Measurements from ENCODE around the gene LPP. TPM values are rescaled to one million over a fixed set of nuclear protein-coding genes. Genes with fewer than 3 reads are reported as not detected.

Gene LPP
- total and polyA plus RNA-seq, 2 of the 4 experiments (the other 2 are of a cell fraction): 16.0 to 130 TPM

DNA sequence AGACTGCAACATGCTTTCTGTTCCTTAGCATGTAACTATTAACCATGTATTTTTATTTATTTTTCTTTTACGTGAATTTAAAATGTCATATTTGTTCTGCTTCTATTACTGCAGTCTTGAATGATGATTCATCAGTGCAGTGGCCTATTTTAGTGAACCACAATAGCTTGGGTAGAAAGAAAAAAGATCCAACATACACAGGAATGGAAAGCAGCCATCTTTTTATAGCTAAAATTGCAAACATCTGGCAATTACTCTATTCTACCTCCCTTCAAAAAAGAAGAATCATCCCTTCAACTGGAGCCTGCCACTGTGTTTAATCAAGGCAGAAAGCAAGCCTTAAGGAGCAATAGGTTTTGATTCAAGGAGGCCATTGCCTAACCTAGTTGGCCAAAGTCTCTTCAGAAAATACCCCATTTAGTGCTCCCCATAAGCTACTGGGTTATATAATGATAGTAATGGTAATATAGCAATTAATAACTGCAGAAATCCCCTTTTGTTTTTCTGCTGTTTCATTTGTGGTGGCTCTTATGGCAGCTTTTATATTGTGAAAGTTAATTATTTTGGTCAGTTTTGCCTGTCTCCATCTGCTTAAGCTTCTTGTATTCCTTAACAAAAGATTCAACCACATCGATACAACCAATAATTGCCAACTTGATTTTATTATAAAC is 267.3 kb downstream of the LPP start:
- H3K9ac ChIP-seq (ENCODE audit: low read depth, low read length): no peak overlapping the region
- no TSS peak for BruUV-seq (replicated peaks)
- DNase-seq: peak; percentile 90
- peak overlapping the region; percentile 64; the same call in 1 of the 2 replicates for H3K4me2 ChIP-seq (ENCODE audit: low read depth, low read length)
- no peak overlapping the region for H2AFZ ChIP-seq (replicated peaks; ENCODE audit: low read length, poor library complexity)
- peak; percentile 92 for ATAC-seq (ENCODE audit: low read depth)
- no peak overlapping the region for H3K18ac ChIP-seq (ENCODE audit: low read depth, low read length)
- in situ Hi-C loops (cut with MboI; ENCODE audit: low sequenced_read_pairs) (loop anchor here (25.0 kb wide), 1 partner anchor 684 kb away; the partner anchor contains the start of gene BCL6), intact Hi-C loops (cut with micrococcal nuclease) (no loop called here), dilution Hi-C loops (cut with HindIII; ENCODE audit: low sequenced_read_pairs, unreplicated experiment) (no loop called here)
- no peak overlapping the region for H4K8ac ChIP-seq (ENCODE audit: low read depth in 2 of 2, low read length in 2 of 2)
- no peak overlapping the region for H2BK15ac ChIP-seq (ENCODE audit: low read depth, low read length)
- peaks cover 5% of the 10 kb centered on the region for H3K4me1 ChIP-seq (ENCODE audit: control insufficient read depth, insufficient read depth, low read length)
- H3K14ac ChIP-seq (replicated peaks; ENCODE audit: low read depth, low read length): peak overlapping the region; percentile 67; the same call in 1 of the 2 replicates
- no peak overlapping the region for H3K4me3 ChIP-seq (ENCODE audit: insufficient read depth, low read depth, low read length)
- H3K23ac ChIP-seq (ENCODE audit: low read depth, low read length): no peak overlapping the region
- H2BK5ac ChIP-seq (ENCODE audit: low read depth, low read length, poor library complexity, severe bottlenecking): peak overlapping the region; percentile 55
- H3K56ac ChIP-seq (ENCODE audit: extremely low read depth, insufficient read depth, low read length): no peak overlapping the region
- POLR2A ChIA-PET (ENCODE audit: unreplicated experiment): no interaction called here
- TF ChIP-seq SMC3 (IDR thresholded peaks at IDR 0.05; ENCODE audit: low read depth, low read length): no peak
- no peak for TF ChIP-seq MXI1 (IDR thresholded peaks at IDR 0.05; ENCODE audit: borderline replicate concordance, low read depth, low read length)
- TF ChIP-seq FOS (IDR thresholded peaks at IDR 0.05; ENCODE audit: low read depth, low read length): peak; percentile 46; the same call in 1 of the 2 replicates
- no peak for TF ChIP-seq CHD1 (IDR thresholded peaks at IDR 0.05; ENCODE audit: low read depth, low read length)
- no peak for TF ChIP-seq CEBPB (IDR thresholded peaks at IDR 0.05; ENCODE audit: low read depth, low read length)
- H3K4ac ChIP-seq (ENCODE audit: low read depth, low read length): peak overlapping the region; percentile 46; the same call in 1 of the 2 replicates
- peak overlapping the region; percentile 58; the same call in 1 of the 2 replicates for H3K27ac ChIP-seq (ENCODE audit: insufficient read depth, low read length)
- no peaks in the 10 kb centered on the region for H3K9me3 ChIP-seq (ENCODE audit: control insufficient read depth, insufficient read depth, low read length)
- no peak overlapping the region for H2AK5ac ChIP-seq (ENCODE audit: low read depth, low read length)
- no peak overlapping the region for H4K91ac ChIP-seq (ENCODE audit: insufficient read depth, low read depth, low read length)
- CTCF ChIA-PET: interaction anchor here (0.9 kb wide), 1 partner anchor 12 kb away, joined by 4 read pairs; no protein-coding TSS in a partner anchor
- H3K36me3 ChIP-seq (ENCODE audit: control insufficient read depth, insufficient read depth, low read length): no peaks in the 10 kb centered on the region
- no CpG with 5 or more reads among the region's 2 CpGs for WGBS, 2 experiments (ENCODE audit: extremely low coverage in 2 of 2, insufficient read length in 1 of 2)
- H4K20me1 ChIP-seq (ENCODE audit: insufficient read depth, low read length): peaks cover 24% of the 10 kb centered on the region
- H4K5ac ChIP-seq (ENCODE audit: low read depth, low read length): no peak overlapping the region
- peaks cover 7% of the 10 kb centered on the region for H3K9me1 ChIP-seq (ENCODE audit: insufficient read depth, low read length)
- no peaks in the 10 kb centered on the region for H3K27me3 ChIP-seq (ENCODE audit: control insufficient read depth, insufficient read depth, low read length)
- peak overlapping the region; percentile 20; the same call in 1 of the 2 replicates for H2BK120ac ChIP-seq (ENCODE audit: low read depth, low read length)
- no peak overlapping the region for H2BK20ac ChIP-seq (ENCODE audit: low read depth, low read length)
- H3K79me1 ChIP-seq (ENCODE audit: low read depth in 1 of 2, low read length in 2 of 2): peaks cover 16 to 51% of the 10 kb centered on the region in 2 experiments
- no peak overlapping the region for H2AK9ac ChIP-seq (replicated peaks; ENCODE audit: low read depth, low read length, poor library complexity)
